Measurements from ENCODE around the gene MCM6.
"Not testable (repeated sequence)": the region's sequence is repeated elsewhere in the genome, so short reads cannot be mapped to it uniquely, and the experiment has no call there.

The MCM6 gene

GRCh38 chr2:135815269-135815668 is 61.0 kb downstream of the MCM6 start:
- TF ChIP-seq CTCF (IDR thresholded peaks at IDR 0.05; ENCODE audit: insufficient read depth, low read length, missing control alignments): no peak
- H3K4me3 ChIP-seq (ENCODE audit: low read depth, low read length): no peak overlapping the region
- DNase-seq (ENCODE audit: low read depth, low spot score): no peak
- ChIA-PET POLR2A (no interaction called here), CTCF (interaction anchor here (7.8 kb wide), 1 partner anchor 18 kb away, joined by 78 read pairs; no protein-coding TSS in a partner anchor)

- DNase-seq (ENCODE audit: low read depth, low spot score): no peak
- POLR2A ChIA-PET: no interaction called here
- CTCF ChIA-PET: interaction anchor here (7.8 kb wide), 1 partner anchor 16 kb away, joined by 78 read pairs; no protein-coding TSS in a partner anchor
- no peak for TF ChIP-seq CTCF (IDR thresholded peaks at IDR 0.05; ENCODE audit: insufficient read depth, low read length, missing control alignments)
- H3K4me3 ChIP-seq (ENCODE audit: low read depth, low read length): no peak overlapping the region
Observed at GRCh38 chr2:135812907-135813511, 63.2 kb downstream of the MCM6 start.

GRCh38 chr2:135807874-135808273 is 68.4 kb downstream of the MCM6 start:
- DNase-seq (ENCODE audit: low read depth, low spot score); POLR2A ChIA-PET; H3K4me3 ChIP-seq (ENCODE audit: low read depth, low read length): not testable (repeated sequence)
- CTCF ChIA-PET: interaction anchor here (1.2 to 8.5 kb wide), 2 partner anchors 11 kb away, joined by 3 to 91 read pairs; no protein-coding TSS in a partner anchor

GRCh38 chr2:135803278-135803677 is 73.0 kb downstream of the MCM6 start:
- no peak for TF ChIP-seq CTCF (IDR thresholded peaks at IDR 0.05; ENCODE audit: insufficient read depth, low read length, missing control alignments)
- H3K4me3 ChIP-seq (ENCODE audit: low read depth, low read length): no peak overlapping the region
- DNase-seq (ENCODE audit: low read depth, low spot score): no peak
- POLR2A ChIA-PET: no interaction called here
- CTCF ChIA-PET: interaction anchor here (0.5 to 2.4 kb wide), 5 partner anchors 11 to 1546 kb away, joined by 3 to 10 read pairs (median 4); no protein-coding TSS in a partner anchor

GRCh38 chr2:135802350-135802749 is 73.9 kb downstream of the MCM6 start:
- no peak for TF ChIP-seq CTCF (IDR thresholded peaks at IDR 0.05; ENCODE audit: insufficient read depth, low read length, missing control alignments)
- H3K4me3 ChIP-seq (ENCODE audit: low read depth, low read length): no peak overlapping the region
- ChIA-PET CTCF (interaction anchor here (1.2 to 2.4 kb wide), 2 partner anchors 11 to 16 kb away, joined by 3 to 10 read pairs; no protein-coding TSS in a partner anchor), POLR2A (no interaction called here)
- DNase-seq (ENCODE audit: low read depth, low spot score): no peak

GRCh38 chr2:135800513-135801460 is 75.5 kb downstream of the MCM6 start:
- no peak overlapping the region for H3K4me3 ChIP-seq (ENCODE audit: low read depth, low read length)
- TF ChIP-seq CTCF (IDR thresholded peaks at IDR 0.05; ENCODE audit: insufficient read depth, low read length, missing control alignments): no peak
- POLR2A ChIA-PET: no interaction called here
- CTCF ChIA-PET: interaction anchor here (6.3 kb wide), 1 partner anchor 15 kb away, joined by 127 read pairs; no protein-coding TSS in a partner anchor
- no peak for DNase-seq (ENCODE audit: low read depth, low spot score)

All from AG04449 (cell line).